HEK293 (cell line): ENCODE data around the gene RNH1.

Experiments
- PRDM10 ChIP-seq: fragments of 450-650 bp; formaldehyde crosslinking; IDR thresholded peaks from 2 replicates; pipeline ENCODE4 v1.5.1; 2016; ENCODE audit warnings: missing biosample characterization, missing genetic modification characterization
- ZBTB1 ChIP-seq: fragments of 450-650 bp; formaldehyde crosslinking; IDR thresholded peaks from 2 replicates; pipeline ENCODE4 v1.5.1; 2016; ENCODE audit warnings: missing biosample characterization, missing genetic modification characterization
- ZFP3 ChIP-seq: fragments of 450-650 bp; formaldehyde crosslinking; IDR thresholded peaks from 2 replicates; pipeline ENCODE4 v1.5.1; 2016; ENCODE audit warnings: low read depth, missing biosample characterization, missing genetic modification characterization
- ZNF133 ChIP-seq: fragments of 450-650 bp; formaldehyde crosslinking; IDR thresholded peaks from 2 replicates; pipeline ENCODE4 v1.5.1; 2016; ENCODE audit warnings: missing biosample characterization, missing genetic modification characterization
- ZNF174 ChIP-seq: fragments of 450-650 bp; formaldehyde crosslinking; IDR thresholded peaks from 2 replicates; pipeline ENCODE4 v1.5.0; 2017; ENCODE audit warnings: missing biosample characterization, mild to moderate bottlenecking, missing genetic modification characterization
- ZNF2 ChIP-seq: fragments of 450-650 bp; formaldehyde crosslinking; IDR thresholded peaks from 2 replicates; pipeline ENCODE4 v1.5.1; 2016; ENCODE audit warnings: missing biosample characterization, missing genetic modification characterization
- ZNF518A ChIP-seq: fragments of 450-650 bp; formaldehyde crosslinking; conservative IDR thresholded peaks from 2 replicates; pipeline ENCODE4 v1.5.1; 2016; ENCODE audit warnings: low read depth, missing biosample characterization, missing genetic modification characterization
- ZNF596 ChIP-seq: fragments of 450-650 bp; IDR thresholded peaks from 2 replicates; pipeline ENCODE4 v1.5.0; 2018; ENCODE audit warnings: missing biosample characterization, mild to moderate bottlenecking, missing genetic modification characterization, moderate library complexity
- ZNF623 ChIP-seq: fragments of 450-650 bp; formaldehyde crosslinking; IDR thresholded peaks from 2 replicates; pipeline ENCODE4 v1.5.1; 2016; ENCODE audit warnings: missing biosample characterization, missing genetic modification characterization
- TF ChIP-seq, protein P1 (sequence below): fragments of 450-650 bp; formaldehyde crosslinking; IDR thresholded peaks from 2 replicates; pipeline ENCODE4 v1.5.1; 2016; ENCODE audit warnings: missing biosample characterization, missing genetic modification characterization
- TF ChIP-seq, protein P2 (sequence below): fragments of 450-650 bp; formaldehyde crosslinking; IDR thresholded peaks from 2 replicates; pipeline ENCODE4 v1.5.1; 2016; ENCODE audit warnings: missing biosample characterization, missing genetic modification characterization
- TF ChIP-seq, protein P3 (sequence below): fragments of 450-650 bp; formaldehyde crosslinking; IDR thresholded peaks from 2 replicates; pipeline ENCODE4 v1.5.1; 2016; ENCODE audit warnings: missing biosample characterization, missing genetic modification characterization

- TF ChIP-seq ZNF596 (tag by site-specific recombination) (no peak), PRDM10 (tag by site-specific recombination) (0 out of 2 replicates have a peak, but pooled peaks have one; percentile 17), ZNF174 (no peak), ZNF2 (tag by site-specific recombination) (no peak), ZNF623 (no peak), ZFP3 (tag by site-specific recombination) (no peak), ZNF133 (tag by site-specific recombination) (no peak), ZBTB1 (tag by site-specific recombination) (no peak), ZNF518A (tag by site-specific recombination) (no peak)
- TF ChIP-seq, protein P1, sequence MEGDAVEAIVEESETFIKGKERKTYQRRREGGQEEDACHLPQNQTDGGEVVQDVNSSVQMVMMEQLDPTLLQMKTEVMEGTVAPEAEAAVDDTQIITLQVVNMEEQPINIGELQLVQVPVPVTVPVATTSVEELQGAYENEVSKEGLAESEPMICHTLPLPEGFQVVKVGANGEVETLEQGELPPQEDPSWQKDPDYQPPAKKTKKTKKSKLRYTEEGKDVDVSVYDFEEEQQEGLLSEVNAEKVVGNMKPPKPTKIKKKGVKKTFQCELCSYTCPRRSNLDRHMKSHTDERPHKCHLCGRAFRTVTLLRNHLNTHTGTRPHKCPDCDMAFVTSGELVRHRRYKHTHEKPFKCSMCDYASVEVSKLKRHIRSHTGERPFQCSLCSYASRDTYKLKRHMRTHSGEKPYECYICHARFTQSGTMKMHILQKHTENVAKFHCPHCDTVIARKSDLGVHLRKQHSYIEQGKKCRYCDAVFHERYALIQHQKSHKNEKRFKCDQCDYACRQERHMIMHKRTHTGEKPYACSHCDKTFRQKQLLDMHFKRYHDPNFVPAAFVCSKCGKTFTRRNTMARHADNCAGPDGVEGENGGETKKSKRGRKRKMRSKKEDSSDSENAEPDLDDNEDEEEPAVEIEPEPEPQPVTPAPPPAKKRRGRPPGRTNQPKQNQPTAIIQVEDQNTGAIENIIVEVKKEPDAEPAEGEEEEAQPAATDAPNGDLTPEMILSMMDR (tag by site-specific recombination) = no peak
- TF ChIP-seq, protein P2, sequence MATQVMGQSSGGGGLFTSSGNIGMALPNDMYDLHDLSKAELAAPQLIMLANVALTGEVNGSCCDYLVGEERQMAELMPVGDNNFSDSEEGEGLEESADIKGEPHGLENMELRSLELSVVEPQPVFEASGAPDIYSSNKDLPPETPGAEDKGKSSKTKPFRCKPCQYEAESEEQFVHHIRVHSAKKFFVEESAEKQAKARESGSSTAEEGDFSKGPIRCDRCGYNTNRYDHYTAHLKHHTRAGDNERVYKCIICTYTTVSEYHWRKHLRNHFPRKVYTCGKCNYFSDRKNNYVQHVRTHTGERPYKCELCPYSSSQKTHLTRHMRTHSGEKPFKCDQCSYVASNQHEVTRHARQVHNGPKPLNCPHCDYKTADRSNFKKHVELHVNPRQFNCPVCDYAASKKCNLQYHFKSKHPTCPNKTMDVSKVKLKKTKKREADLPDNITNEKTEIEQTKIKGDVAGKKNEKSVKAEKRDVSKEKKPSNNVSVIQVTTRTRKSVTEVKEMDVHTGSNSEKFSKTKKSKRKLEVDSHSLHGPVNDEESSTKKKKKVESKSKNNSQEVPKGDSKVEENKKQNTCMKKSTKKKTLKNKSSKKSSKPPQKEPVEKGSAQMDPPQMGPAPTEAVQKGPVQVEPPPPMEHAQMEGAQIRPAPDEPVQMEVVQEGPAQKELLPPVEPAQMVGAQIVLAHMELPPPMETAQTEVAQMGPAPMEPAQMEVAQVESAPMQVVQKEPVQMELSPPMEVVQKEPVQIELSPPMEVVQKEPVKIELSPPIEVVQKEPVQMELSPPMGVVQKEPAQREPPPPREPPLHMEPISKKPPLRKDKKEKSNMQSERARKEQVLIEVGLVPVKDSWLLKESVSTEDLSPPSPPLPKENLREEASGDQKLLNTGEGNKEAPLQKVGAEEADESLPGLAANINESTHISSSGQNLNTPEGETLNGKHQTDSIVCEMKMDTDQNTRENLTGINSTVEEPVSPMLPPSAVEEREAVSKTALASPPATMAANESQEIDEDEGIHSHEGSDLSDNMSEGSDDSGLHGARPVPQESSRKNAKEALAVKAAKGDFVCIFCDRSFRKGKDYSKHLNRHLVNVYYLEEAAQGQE (tag by site-specific recombination) = no peak
- TF ChIP-seq, protein P3, sequence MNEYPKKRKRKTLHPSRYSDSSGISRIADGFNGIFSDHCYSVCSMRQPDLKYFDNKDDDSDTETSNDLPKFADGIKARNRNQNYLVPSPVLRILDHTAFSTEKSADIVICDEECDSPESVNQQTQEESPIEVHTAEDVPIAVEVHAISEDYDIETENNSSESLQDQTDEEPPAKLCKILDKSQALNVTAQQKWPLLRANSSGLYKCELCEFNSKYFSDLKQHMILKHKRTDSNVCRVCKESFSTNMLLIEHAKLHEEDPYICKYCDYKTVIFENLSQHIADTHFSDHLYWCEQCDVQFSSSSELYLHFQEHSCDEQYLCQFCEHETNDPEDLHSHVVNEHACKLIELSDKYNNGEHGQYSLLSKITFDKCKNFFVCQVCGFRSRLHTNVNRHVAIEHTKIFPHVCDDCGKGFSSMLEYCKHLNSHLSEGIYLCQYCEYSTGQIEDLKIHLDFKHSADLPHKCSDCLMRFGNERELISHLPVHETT (tag by site-specific recombination) = no peak
These were observed 60.2 kb downstream of the RNH1 start for GRCh38 chr11:446891-447290.
